Stimulated activated CD4-positive, alpha-beta T cell treated with anti-CD3 and anti-CD28 coated beads, TNF-alpha, amount 100 ng/mL, for 4 hours (primary cell): ENCODE measurements around the gene WDR3.
"Not testable (repeated sequence)": the region's sequence is repeated elsewhere in the genome, so short reads cannot be mapped to it uniquely, and the experiment has no call there.

Experiments used
- DNase-seq, 3 experiments: peaks; one replicate each; pipeline ENCODE4 v3.0.0-alpha.2; 2020; ENCODE audit warnings: low read depth in 3 of 3

The WDR3 gene

DNA sequence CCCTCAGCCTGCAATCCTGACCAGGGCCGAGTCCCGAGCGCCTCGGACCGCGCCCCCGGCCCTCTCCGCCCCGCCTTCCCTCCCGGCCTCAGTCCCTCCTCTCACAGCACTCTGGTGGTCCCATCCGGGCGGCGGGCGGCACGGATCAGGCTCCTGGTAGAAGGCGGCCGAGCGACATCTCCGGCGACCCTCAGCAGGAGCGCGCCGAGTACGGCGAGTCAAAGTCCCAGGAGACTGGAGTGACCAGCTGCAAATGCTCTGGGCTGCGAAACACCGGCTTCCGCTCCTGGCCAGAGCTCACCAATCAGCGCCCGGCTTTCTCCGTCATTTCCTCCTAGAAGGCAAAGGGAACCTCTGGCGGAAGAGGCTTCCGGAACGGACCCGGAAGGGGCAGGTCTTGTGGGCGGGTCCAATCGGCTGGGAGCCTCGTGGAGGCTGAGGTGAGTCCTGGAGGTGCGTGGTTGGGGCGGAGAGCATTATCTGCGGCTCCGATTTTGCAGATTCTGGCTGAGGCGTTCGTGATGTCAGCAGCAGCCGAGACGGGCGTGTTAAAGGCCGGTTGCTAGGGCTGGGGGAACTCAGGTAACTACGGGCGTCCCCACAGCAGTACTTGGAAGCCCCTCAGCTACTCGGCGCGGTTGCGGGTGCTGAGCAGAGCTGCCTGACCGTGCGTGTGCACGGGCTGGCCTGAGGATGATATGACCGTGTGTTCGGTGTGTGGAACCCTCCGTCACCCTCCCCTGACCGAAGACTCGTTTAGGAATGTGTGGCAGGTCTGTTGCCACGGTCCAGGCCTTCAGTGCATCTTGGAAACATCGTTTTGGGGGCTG lies at the start of gene WDR3, which contains the start of gene GDAP2:
WDR3 (plus strand) TSS at position 397 of the 830 bp plus-strand sequence. CDS start 3,581 bp downstream, outside the sequence.
GDAP2 (minus strand) TSS at position 279 of the 830 bp plus-strand sequence. CDS start 9,264 bp downstream, outside the sequence.
- peak; percentile 87 to 91 (median 89) for DNase-seq

DNA sequence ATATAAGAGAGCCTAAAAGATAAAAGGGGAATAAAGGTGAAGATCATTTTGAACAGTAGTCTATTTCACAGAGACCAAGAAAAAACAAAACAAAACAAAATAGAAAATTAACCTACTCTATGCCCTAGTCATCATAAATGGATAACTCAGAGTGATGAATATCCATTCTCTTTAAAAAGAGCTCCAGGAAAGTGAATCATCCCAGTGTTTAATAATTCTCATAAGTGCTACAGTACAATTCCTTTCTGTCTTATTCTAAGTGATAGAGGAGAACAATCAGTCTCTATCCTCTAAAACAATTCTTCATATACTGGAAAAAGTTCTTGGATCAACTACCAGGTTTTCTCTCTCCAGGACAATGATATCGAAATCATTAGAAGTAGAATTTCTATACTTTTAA lies 45.9 kb upstream of the WDR3 start:
- no peak for DNase-seq

DNA sequence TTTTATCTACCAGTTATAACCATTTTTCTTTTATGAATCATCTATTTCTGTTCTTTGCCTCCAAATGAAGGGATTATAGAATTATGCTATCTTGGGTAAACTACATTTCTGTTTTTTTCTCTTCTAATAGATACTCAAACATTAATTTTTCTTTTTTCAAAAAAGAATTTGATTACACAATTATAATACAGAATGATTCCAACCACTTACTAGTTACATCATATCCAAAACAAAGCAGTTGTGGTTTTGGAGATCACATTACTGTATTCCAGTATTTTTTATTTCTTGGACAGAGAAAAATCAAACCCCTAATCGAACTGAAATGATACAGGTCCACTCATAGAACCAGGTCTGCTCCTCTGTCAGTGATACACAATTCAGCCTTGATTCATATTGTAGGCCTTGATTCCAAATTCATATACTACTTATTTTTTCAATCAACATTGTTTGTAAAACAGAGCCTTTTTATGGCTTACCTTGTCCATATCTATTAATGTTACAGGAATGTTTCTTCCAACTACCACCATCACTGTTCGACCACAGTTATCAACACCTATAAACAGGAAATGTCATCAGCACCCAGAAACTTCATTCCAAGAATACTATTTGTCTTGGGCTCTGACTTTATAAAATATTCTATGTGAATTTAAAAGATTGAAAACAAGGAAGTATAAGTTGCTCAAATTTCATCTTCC lies 43.3 kb upstream of the WDR3 start:
- DNase-seq = no peak

DNA sequence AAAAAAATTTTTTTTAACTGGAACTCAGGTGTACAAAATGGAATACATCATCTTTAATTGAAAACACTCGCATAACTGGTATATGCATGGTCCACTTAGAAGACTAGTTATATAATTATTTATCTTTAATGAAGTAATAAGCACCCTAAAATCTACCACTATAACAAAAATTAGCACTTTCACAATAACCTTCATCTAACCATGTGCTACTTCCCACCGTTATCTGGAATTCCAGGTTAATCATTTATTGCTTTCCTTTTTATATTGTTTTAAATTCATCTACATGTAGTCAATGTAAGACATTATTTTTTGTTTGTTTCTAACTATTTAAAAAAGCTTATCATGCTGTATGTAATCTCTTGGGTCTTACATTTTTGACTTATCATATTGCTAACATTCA lies 39.1 kb upstream of the WDR3 start:
- no peak for DNase-seq

DNA sequence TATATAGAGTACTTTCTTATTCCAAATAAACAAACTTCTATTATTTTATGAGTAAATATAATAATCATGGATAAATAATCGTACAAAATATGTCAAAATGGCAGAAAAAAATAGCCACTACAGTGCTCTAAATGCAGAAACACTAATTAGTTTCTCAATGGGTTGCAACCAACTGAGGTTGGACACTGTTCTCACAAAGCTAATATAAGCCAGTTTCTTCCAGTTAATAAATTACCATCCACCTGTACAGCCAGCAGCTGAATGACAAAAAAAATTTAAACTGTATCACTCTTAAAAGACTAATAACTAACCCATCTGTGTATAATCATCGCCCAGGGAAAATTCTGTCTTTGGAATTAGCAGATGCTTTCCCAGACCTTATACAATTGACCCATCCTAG lies 37.0 kb upstream of the WDR3 start:
- no peak for DNase-seq

DNA sequence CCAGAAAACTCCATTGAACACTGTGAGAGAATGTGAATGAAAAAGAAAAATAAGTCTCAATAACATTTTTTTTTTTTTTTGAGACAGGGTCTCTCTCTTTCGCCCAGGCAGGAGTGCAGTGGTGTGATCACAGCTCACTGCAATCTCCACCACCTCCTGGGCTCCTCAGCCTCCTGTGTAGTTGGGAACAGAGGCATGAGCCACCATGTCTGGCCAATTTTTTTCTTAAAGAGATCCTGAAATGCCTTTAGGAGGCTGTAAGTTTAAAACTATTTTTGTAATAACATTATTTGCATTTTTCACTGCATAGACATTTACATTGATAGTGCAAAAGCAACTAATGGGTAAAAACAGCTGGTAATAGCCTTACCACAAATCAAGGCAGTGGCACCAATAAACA lies 35.5 kb upstream of the WDR3 start:
- DNase-seq = no peak

DNA sequence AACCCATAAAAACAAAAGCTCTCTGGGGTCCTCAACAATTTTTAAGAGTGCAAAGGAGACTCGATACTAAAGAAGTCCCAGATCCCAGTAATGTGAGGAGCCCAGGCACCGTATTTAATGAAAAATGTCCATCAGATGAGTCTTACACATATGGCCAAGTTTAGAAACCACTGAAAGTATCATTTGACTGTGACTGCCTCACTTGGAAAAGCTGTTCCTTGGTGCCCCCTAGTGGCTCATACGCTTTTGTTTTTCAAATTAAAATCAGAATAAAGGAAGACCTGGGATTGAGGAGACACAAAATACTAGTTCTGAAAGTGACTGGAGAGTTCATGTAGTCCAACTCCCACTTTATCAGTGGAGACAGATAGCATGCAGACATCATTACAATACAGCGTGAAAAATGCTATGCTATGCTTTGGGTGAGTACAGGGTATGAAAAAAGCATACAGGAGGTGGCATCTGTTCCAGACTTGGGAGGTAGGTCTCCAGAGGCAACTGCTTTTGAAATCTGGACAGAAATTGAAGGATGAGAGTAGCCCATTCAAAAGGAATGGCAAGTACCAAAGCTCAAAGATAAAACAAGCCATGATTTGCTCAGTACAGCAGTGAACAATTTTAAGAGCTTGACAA lies 33.9 kb upstream of the WDR3 start:
- DNase-seq = peak; percentile 4 to 26 (median 9)

DNA sequence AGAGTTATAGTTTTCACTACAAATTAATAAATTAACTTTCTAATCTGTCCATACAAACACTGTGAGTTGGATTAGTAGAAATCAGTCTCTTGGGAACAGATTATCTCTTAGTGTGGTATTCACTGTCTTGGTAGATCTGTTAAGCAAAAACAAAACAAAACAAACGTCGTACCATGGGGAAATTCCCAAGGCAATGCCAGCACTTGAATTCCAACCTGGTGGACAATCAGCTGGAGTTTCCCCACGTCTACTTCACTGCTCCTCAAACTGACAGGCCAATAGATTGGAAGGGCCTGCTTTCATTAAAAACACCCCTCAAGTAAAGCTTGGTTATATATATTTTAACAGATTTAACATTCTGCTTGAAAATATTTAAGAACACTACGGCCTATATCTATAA lies 32.0 kb upstream of the WDR3 start:
- no peak for DNase-seq

DNA sequence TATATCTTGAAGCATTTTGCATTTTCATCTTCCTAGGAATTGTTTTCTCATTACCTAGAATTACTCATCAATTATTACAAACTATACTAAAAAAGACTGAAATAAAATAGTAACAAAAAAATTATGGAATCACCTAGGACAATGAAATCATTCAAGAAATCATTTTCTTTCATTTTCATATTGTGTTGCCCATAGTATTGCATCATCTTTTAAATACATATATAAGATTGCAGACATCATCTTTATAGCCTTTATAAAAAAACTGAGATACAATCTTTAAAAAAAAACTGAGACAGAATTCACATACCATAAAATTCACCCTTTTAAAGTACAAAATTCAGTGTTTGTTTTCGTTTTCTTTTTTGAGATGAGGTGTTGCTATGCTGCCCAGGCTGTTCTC lies 29.7 kb upstream of the WDR3 start:
- no peak for DNase-seq

DNA sequence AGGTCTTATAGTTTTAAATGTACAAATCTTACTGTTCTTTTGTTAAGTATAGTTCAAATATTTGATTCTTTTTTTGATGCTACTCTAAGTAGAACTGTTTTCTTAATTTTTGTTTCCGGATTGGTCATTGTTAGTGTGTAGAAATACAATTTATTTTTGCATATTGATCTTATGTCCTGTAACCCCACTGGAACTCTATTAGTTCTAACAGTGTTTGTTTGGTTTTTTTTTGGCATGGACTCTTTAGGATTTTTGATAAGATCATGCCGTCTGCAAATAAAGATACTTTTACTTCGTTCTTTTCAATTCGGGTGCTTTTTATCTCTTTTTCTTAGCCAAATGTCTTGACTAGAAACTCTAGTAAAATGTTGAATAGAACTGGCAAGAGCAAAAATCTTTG lies 26.6 kb upstream of the WDR3 start:
- DNase-seq = no peak

DNA sequence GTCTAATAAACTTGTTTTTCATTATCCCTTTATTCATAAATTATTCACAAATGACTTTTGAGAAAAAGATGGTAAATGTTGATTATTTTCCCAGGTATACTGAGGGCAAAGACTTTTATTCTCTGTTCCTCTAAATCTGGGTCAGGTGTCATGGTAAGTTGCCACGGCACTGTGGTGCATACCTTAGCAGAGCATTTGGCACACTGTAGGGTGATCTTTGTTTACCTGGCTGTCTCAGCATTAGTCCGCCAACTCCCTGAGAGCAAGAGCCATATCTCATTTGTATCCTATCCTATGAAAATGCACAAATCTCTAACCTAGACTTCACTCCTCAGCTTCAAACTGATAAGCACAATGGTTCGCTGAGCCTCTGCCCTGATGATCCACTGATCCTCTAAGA lies 25.1 kb upstream of the WDR3 start:
- DNase-seq = no peak

DNA sequence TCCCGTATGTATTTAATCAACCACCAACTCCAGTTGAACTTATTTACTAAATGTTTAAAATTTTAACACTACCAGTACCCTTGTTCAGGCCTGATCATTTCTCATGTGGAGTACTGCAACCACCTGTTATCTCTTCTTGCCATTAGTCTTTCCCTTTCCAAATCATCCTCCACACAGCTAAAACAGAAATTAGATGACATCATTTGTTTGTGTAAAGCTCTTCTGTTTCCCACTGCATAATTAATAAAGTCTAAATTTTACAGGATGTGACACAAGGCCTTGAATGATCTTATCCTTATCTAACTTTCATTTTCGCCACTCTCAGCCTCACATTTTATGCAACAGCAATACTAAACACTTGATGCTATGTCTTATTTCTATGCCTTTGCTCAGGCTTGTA lies 24.5 kb upstream of the WDR3 start:
- DNase-seq = no peak

DNA sequence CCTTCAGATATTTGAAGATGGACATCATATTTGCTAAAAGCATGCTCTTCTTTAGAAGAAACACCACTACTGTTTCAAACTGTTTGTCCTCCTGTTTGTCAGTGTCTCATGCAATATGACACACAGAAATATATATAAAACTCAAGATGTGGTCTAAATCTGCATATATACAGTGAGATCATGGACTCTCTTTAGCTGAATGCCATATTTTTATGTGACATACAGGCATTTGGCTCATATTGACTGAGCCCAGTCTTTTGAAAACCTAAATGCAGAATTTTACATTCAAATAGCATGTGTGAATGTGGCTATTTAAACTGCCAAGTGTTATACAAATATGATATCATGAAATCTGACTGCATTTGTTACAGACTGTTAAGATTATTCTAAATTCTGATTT lies 18.5 kb upstream of the WDR3 start:
- DNase-seq = no peak

DNA sequence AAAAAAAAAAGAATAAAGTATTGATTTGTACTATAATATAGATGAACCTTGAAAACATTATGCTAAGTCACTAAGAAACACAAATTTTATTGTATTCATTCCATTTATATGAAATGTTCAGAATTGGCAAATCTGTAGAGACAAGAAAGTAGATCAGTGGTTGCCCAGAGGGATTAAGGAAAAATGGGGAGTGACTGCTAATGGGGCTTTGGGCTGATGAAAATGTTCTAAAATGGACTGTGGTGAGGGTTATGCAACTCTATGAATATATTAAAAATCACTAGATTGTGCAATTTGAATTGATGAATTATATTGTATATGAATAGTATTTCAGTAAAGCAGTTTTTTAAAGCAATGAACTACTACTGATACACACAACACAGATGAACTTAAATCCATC lies 10.2 kb upstream of the WDR3 start:
- DNase-seq = no peak

DNA sequence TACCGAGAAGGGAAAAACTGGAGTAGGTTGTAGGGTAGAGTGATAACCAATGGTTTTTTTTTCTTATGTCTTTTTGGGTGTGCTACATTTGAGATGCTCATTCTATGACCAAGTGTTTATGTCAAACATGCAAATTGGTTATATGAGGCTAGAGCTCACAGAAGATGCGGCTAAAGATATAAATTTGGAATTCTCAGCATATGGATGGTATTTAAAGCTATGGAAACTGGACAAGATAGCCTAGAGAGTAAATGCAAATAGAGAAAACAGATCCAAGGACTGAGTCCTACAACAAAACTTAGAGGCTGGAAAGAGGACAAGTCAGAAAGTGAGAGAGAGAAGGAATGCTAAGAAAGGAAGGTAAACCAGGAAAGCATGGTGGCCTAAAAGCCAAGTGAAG lies 7.5 kb upstream of the WDR3 start:
- no peak for DNase-seq

DNA sequence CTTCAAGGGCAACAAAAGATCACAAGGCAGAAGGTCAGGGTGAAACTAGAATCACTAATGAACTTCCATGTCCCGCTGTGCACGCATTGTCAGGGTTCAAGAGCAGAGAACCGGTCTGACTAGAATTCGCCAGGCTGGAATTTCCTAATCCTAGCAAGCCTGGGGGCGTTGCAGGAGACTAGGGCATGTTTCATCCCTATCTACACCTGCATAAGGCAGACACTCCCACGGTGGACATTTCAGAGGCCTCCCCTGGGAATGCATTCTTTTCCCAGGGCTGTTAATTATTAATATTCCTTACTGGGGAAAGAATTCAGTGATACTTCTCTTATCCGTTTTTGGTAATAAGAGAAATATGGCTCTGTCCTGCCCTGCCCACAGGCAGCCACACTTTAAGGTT lies 6.8 kb upstream of the WDR3 start:
- not testable (repeated sequence) for DNase-seq

DNA sequence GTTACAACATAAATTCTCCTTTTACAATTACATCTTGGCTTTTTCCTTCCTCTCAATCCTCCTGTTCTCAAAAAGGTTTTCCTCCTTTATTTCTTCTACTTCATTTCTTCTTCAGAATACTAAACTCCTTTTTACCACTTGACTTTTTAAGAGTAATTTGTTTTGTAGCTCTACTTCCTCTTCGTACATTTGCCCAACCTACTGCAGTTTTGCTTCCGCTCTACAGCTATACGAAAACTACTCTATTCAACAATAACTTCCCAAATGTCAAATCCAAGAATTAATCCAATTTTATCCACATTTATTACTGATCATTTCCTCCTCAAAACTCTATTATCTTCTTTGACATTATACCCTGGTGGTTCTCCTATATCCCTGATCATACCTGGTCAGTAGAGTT lies 3.6 kb upstream of the WDR3 start:
- no peak for DNase-seq

DNA sequence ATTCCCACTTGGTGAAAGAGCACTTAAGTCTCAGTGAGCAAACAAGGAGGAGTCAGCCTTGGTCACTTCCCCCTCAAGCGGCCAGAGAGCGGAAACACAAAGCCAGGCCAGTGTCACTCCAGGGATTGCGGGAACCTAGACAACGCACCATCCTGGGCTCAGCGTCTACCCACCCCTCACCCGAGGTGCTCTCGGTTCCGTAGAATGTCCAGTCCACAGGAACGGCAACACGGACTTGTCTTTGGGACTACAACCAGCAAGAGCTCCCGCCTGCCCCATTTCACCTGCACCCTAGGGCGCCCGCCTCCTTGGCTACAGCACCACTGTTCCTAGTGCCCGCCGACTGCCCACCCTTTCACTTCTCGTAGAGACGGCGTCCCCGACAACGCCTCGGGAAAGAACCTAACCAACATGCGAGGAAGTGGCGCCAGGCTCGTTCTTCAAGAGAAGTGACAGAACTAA lies 627 bp upstream of the WDR3 start:
- DNase-seq = peak in 1 of 3 experiments; percentile 10

DNA sequence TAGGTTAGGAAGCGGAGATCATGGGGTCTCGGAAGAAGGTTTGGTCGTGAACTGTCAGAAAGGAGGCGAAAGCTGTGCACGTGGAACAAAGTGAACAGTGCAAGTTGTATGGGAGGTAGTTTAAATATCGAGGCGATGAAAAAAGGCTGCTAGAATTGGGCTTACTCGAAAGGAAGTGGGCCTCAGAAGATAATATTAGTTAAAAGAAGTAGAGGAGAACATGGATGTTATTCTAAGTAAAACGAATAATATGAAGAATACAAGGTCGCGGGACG lies 571 bp downstream of the WDR3 start:
- DNase-seq = no peak

DNA sequence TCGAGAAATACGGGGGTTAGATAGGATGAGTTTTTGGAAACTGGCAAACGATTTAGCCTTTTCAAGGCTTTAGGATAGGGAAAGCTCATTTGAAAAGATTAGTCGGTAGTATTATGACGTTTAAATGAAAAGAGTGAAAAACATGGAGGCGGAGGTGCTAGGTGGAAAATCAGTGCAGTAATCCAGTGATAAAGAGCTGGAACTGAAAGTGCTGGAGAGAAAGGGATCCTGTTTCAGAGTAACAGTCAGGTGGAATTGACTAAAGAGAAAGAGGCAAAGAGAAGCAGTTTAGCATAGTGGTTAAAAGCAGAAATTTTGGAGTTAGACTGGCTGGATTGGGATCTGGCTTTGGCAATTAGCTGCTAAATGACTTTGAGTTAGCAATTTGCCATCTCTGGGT lies 945 bp downstream of the WDR3 start:
- DNase-seq = no peak

DNA sequence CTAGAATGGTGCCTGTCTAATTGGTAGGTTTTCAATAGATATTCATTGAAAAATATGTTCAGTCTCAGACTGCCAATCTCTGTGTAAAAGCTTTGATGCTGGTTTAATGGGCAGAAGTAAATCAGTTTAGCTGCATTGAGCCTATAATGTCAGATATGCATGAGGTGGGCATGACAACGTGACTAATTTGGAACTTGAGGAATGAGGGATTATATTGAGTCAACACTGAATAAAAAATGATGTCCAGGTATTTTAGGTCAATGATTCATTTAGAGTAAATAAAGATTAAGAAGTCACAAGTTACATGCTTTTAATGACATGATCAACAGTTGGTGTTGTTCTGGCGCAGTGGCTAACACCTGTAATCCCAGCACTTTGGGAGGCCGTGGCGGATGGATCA lies 3.0 kb downstream of the WDR3 start:
- DNase-seq = no peak

DNA sequence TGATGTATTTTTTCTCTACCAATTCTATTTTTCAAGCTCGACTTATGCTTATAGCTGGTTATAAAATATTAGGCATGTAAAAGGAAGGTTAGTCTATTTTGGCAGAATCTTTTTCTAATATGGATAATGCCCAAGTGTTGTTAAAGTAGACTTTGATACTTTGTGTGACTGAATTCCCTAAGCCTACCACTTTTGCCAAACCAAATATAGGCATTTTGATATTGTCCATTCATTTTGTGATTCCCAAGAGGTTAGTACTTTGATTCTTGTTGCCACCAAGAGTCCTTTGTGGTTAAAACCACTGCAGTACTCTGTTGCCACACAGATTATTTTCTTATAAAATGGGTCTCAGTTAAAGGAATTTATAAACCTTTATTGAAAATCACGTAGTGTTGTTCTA lies 4.2 kb downstream of the WDR3 start:
- no peak for DNase-seq

DNA sequence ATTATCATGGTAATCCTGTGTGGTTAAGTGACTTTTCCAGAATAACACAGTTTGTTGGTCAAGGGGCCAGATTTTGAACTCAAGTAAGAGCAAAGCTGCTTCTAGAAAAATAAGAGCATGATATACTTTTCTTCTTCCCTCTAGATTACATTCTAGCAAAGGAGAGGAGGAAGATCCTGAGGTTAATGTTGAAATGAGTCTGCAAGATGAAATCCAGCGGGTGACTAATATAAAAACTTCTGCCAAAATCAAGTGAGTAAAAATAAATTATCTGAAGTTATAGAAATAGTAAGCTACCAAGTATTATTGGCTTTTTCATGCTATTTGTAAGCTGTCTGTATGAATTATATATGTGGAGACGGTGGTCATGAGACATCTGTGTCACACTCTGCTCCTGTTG lies 12.8 kb downstream of the WDR3 start:
- DNase-seq = no peak
